GM12892 (cell line): Measurements from ENCODE around the gene PREX1.

Experiments used
- POLR2A ChIP-seq: IDR thresholded peaks from 2 replicates; pipeline ENCODE4 v1.6.1; 2011; ENCODE audit warnings: low read depth, low read length, control low read depth
- TAF1 ChIP-seq: IDR thresholded peaks from 2 replicates; pipeline ENCODE4 v1.6.1; 2011; ENCODE audit warnings: low read depth, mild to moderate bottlenecking, control low read depth, low read length, borderline replicate concordance

DNA sequence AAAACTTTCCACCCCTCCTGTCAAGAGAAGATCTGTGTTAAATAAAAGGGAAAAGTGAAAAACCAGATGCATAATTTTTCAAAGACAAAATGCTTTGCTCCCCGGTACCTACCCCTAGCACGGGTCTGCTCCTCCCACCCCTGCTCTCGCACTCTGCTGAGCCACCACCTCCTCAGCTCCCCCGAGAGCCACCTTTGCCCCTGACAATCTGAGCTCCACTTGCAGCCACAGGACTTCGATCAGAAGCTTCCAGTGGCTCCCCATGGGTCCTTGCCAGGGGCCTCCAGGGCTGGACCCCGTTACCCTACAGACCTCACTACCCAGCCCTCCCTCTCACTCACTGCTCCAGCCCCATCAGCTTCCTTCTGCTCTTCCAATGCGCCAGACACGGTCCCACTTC lies 171.7 kb downstream of the PREX1 start:
- TF ChIP-seq POLR2A (no peak), TAF1 (no peak)
